ENCODE measurements around the gene CDK11A.
A peak's percentile ranks its signal among the peaks of the same experiment; 100 is the strongest.
"Not testable (repeated sequence)": the region's sequence is repeated elsewhere in the genome, so short reads cannot be mapped to it uniquely, and the experiment has no call there.

CDK11A gene

DNA sequence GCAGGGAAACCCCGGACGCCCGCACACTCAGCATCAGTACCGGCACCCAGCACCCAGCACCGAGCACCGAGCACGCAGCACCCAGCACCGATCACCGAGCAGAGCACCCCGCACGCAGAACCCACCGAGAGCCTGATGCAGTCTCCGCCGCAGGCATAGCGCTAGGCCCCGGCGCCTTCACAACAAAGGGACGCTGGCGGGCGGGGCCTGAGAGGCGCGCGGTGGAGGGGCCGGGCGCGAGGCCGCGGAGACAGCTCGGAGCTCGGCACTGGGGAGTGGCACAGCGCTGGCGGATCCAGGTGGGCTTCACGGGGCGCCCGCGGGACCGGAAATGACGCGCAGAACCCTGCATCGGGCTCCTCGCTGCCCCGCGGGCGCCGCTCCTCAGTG lies 31.8 kb downstream of the CDK11A start:
- peak overlapping the region; percentile 81; the same call in 1 of the 2 replicates for H3K27ac ChIP-seq (ENCODE audit: low read depth, low read length)
- not testable (repeated sequence) for H3K4me1 ChIP-seq (ENCODE audit: control insufficient read depth, insufficient read depth, low read length); H3K36me3 ChIP-seq (ENCODE audit: control insufficient read depth, insufficient read depth, low read length); H3K9me3 ChIP-seq (ENCODE audit: control insufficient read depth, insufficient read depth, low read depth, low read length); H3K27me3 ChIP-seq (ENCODE audit: control insufficient read depth, insufficient read depth, low read length)
- peak overlapping the region; percentile 59 for H3K4me3 ChIP-seq (ENCODE audit: low read depth, low read length)
- H3K9ac ChIP-seq (ENCODE audit: low read length): peak overlapping the region; percentile 81

- H3K9ac ChIP-seq (ENCODE audit: low read length); H3K27ac ChIP-seq (ENCODE audit: low read depth, low read length); H3K36me3 ChIP-seq (ENCODE audit: control insufficient read depth, insufficient read depth, low read length); H3K4me3 ChIP-seq (ENCODE audit: low read depth, low read length); H3K27me3 ChIP-seq (ENCODE audit: control insufficient read depth, insufficient read depth, low read length); H3K9me3 ChIP-seq (ENCODE audit: control insufficient read depth, insufficient read depth, low read depth, low read length); H3K4me1 ChIP-seq (ENCODE audit: control insufficient read depth, insufficient read depth, low read length): not testable (repeated sequence)
Observed at GRCh38 chr1:1691443-1691842, 32.7 kb downstream of the CDK11A start.

DNA sequence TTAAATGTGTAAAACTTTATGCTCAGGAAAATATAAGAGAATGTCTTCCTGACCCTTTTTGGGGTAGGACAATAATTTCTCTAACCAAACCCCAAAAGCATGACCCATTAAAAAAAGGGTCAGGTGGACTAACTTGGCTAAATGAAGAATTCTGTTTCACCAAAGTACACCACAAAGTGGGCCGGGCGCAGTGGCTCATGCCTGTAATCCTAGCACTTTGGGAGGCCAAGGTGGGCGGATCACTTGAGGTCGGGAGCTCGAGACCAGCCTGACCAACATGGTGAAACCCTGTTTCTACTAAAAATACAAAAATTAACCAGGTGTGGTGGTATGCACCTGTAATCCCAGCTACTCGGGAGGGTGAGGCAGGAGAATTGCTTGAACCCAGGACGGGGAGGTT lies 34.6 kb downstream of the CDK11A start:
- H3K27ac ChIP-seq (ENCODE audit: low read depth, low read length); H3K27me3 ChIP-seq (ENCODE audit: control insufficient read depth, insufficient read depth, low read length); H3K9me3 ChIP-seq (ENCODE audit: control insufficient read depth, insufficient read depth, low read depth, low read length); H3K4me1 ChIP-seq (ENCODE audit: control insufficient read depth, insufficient read depth, low read length); H3K9ac ChIP-seq (ENCODE audit: low read length); H3K36me3 ChIP-seq (ENCODE audit: control insufficient read depth, insufficient read depth, low read length); H3K4me3 ChIP-seq (ENCODE audit: low read depth, low read length): not testable (repeated sequence)

- H3K9ac ChIP-seq (ENCODE audit: low read length): no peak overlapping the region
- H3K9me3 ChIP-seq (ENCODE audit: control insufficient read depth, insufficient read depth, low read depth, low read length): no peaks in the 10 kb centered on the region
- no peaks in the 10 kb centered on the region for H3K36me3 ChIP-seq (ENCODE audit: control insufficient read depth, insufficient read depth, low read length)
- no peaks in the 10 kb centered on the region for H3K27me3 ChIP-seq (ENCODE audit: control insufficient read depth, insufficient read depth, low read length)
- no peak overlapping the region for H3K27ac ChIP-seq (ENCODE audit: low read depth, low read length)
- H3K4me3 ChIP-seq (ENCODE audit: low read depth, low read length): no peak overlapping the region
- H3K4me1 ChIP-seq (ENCODE audit: control insufficient read depth, insufficient read depth, low read length): peaks cover 15% of the 10 kb centered on the region
Observed at GRCh38 chr1:1687846-1688245, 36.3 kb downstream of the CDK11A start.

DNA sequence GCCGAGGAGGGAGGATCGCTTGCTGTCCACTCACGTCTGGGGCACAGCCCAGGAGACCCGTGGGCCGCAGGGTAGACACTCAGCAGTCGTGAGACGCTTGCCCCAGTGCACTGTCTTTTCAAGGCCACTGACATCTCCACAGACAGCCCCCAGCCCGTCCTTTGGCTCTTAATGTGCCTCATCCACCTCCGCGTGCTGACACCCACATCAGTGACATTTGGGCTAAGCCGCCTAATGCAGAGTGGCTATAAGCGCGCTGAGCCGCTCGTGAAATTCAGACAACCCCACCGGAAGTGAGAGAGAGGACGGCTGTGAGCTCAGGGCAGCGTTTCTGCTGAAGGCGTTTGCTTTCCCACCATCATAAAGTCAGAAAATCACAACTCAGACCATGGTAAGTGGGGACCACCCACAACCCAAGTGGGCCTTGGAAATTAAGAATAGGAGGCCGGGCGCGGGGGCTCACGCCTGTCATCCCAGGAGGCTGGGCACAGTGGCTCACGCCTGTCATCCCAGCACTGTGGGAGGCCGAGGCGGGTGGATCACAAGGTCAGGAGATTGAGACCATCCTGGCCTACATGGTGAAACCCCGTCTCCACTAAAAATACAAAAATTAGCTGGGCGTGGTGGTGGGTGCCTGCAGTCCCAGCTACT lies 40.0 kb downstream of the CDK11A start:
- Histone ChIP-seq H3K27me3 (ENCODE audit: control insufficient read depth, insufficient read depth, low read length) (no peaks in the 10 kb centered on the region), H3K36me3 (ENCODE audit: control insufficient read depth, insufficient read depth, low read length) (0 out of 2 replicates have a peak, but pooled peaks cover 3% of the 10 kb centered on the region)

GRCh38 chr1:1683104-1683905 lies 40.9 kb downstream of the CDK11A start:
- Histone ChIP-seq H3K4me3 (ENCODE audit: low read depth, low read length) (peak overlapping the region; percentile 18; the same call in 1 of the 2 replicates), H3K27ac (ENCODE audit: low read depth, low read length) (peak overlapping the region; percentile 38; the same call in 1 of the 2 replicates), H3K9me3 (ENCODE audit: control insufficient read depth, insufficient read depth, low read depth, low read length) (no peaks in the 10 kb centered on the region), H3K27me3 (ENCODE audit: control insufficient read depth, insufficient read depth, low read length) (no peaks in the 10 kb centered on the region), H3K4me1 (ENCODE audit: control insufficient read depth, insufficient read depth, low read length) (peaks cover 25% of the 10 kb centered on the region), H3K9ac (ENCODE audit: low read length) (peak overlapping the region; percentile 53), H3K36me3 (ENCODE audit: control insufficient read depth, insufficient read depth, low read length) (0 out of 2 replicates have a peak, but pooled peaks cover 3% of the 10 kb centered on the region)

More for the DNA sequence above, 40.0 kb downstream of the CDK11A start:
- Histone ChIP-seq H3K4me1 (ENCODE audit: control insufficient read depth, insufficient read depth, low read length) (peaks cover 17% of the 10 kb centered on the region), H3K9ac (ENCODE audit: low read length) (peak overlapping the region; percentile 53), H3K27ac (ENCODE audit: low read depth, low read length) (no peak overlapping the region; the same call in 1 of the 2 replicates), H3K4me3 (ENCODE audit: low read depth, low read length) (0 out of 2 replicates have a peak overlapping the region, but pooled peaks have one; percentile 1), H3K9me3 (ENCODE audit: control insufficient read depth, insufficient read depth, low read depth, low read length) (no peaks in the 10 kb centered on the region)

DNA sequence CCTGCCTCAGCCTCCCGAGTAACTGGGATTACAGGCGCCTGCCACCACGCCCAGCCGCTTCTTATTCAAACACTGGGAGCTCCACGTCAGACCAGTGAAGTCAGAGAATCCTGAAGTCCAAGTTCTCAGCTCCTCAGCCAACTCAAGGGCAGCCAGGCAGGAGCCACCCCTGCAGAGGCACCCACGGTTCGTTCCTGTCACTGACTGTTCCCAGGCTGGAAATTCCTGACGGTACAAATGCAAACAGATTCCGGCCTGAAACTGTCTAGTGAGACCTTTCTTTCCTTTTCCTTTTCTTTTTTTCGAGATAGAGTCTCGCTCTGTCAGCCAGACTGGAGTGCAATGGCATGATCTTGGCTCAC lies 43.3 kb downstream of the CDK11A start:
- Histone ChIP-seq H3K4me3 (ENCODE audit: low read depth, low read length) (no peak overlapping the region), H3K9ac (ENCODE audit: low read length) (no peak overlapping the region), H3K27ac (ENCODE audit: low read depth, low read length) (no peak overlapping the region), H3K27me3 (ENCODE audit: control insufficient read depth, insufficient read depth, low read length) (no peaks in the 10 kb centered on the region), H3K36me3 (ENCODE audit: control insufficient read depth, insufficient read depth, low read length) (0 out of 2 replicates have a peak, but pooled peaks cover 3% of the 10 kb centered on the region), H3K4me1 (ENCODE audit: control insufficient read depth, insufficient read depth, low read length) (peaks cover 32% of the 10 kb centered on the region), H3K9me3 (ENCODE audit: control insufficient read depth, insufficient read depth, low read depth, low read length) (no peaks in the 10 kb centered on the region)

DNA sequence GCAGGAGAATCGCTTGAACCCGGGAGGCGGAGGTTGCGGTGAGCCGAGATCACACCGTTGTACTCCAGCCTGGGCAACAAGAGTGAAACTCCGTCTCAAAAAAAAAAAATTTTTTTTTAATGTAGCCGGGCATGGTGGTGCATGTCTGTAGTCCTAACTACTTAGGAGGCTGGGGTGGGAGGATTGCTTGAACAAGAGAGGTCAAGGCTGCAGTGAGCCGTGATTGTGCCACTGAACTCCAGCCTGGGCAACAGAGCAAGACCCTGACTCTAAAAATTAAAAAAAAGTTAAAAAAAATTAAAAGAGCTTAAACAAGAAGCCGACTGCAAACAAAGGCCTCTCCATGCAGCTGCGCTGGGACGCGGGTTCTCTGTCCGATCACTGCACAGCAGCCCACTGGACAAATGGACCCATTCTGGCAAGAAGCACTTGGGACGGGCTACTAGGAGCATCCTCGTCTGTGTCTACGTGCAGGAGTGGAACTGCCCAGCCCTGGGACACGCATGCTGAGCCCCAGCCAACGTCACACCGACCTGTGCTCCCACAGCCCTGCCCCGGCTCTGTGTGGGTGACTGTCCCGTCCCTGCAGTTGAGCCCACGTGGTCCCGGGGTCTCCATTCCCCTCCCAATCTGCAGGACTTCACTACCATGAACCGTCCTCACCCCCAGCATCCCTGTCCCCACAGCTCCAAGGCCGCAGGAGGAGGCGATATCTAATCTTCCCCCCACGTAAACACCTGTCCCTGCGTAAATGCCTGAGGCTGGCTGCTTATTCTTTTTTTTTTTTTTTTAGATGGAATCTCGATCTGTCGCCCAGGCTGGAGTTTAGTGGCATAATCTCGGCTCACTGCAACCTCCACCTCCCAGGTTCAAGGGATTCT lies 43.9 kb downstream of the CDK11A start:
- Histone ChIP-seq H3K9ac (ENCODE audit: low read length) (no peak overlapping the region), H3K9me3 (ENCODE audit: control insufficient read depth, insufficient read depth, low read depth, low read length) (no peaks in the 10 kb centered on the region), H3K4me3 (ENCODE audit: low read depth, low read length) (no peak overlapping the region), H3K36me3 (ENCODE audit: control insufficient read depth, insufficient read depth, low read length) (0 out of 2 replicates have a peak, but pooled peaks cover 3% of the 10 kb centered on the region), H3K27me3 (ENCODE audit: control insufficient read depth, insufficient read depth, low read length) (no peaks in the 10 kb centered on the region), H3K27ac (ENCODE audit: low read depth, low read length) (no peak overlapping the region), H3K4me1 (ENCODE audit: control insufficient read depth, insufficient read depth, low read length) (peaks cover 32% of the 10 kb centered on the region)

DNA sequence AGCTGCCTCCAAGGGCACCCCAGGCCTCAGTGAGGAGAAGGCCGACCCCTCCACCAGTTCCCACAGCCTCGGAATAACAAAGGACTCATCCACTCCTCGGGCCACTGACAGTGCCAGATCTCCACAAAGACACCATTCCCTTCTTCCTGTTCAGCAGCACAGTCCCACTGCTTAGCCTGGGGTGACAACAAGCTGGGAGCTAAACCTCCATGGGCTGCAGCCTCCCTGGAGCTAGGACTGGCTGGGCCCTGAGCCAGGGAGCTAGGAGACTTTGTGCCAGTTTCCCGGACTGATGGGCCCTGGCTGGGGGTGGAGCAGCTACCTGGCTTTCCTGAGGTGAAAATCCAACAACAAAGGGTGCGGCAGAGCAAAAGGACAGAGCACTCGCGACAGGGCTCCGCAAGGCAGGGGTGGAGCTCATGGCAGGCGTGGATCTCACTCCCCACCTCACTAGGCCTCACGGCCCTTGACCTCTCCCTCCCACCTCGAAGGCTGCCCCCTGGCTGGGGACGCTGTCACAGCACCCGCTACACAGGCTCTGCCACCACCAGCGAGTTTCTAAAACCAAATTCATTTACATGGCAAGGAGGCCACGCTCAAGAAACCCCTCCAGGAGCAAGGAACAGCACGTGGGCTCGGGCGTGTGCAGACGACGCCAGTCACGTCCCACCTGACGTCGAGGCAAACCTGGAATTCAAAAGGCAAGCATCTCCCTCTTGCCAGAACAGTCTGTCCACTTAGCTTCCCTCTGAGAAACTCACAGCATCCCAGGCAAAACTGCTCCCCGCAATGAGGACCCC lies 45.4 kb downstream of the CDK11A start:
- Histone ChIP-seq H3K4me3 (ENCODE audit: low read depth, low read length) (no peak overlapping the region), H3K9me3 (ENCODE audit: control insufficient read depth, insufficient read depth, low read depth, low read length) (no peaks in the 10 kb centered on the region), H3K27me3 (ENCODE audit: control insufficient read depth, insufficient read depth, low read length) (no peaks in the 10 kb centered on the region), H3K4me1 (ENCODE audit: control insufficient read depth, insufficient read depth, low read length) (peaks cover 25% of the 10 kb centered on the region), H3K36me3 (ENCODE audit: control insufficient read depth, insufficient read depth, low read length) (peaks cover 3% of the 10 kb centered on the region; the same call in 1 of the 2 replicates), H3K27ac (ENCODE audit: low read depth, low read length) (peak overlapping the region; percentile 38), H3K9ac (ENCODE audit: low read length) (peak overlapping the region; percentile 41)

Data from HUES6 (cell line).